GM10266 (cell line): ENCODE results near the gene C9orf43.
A peak's percentile ranks its signal among the peaks of the same experiment; 100 is the strongest.

Source experiments
- DNase-seq: peaks from one replicate; pipeline ENCODE4 v3.0.0; 2012; ENCODE audit errors: extremely low spot score
- CTCF ChIP-seq: IDR thresholded peaks from 2 replicates; pipeline ENCODE4 v1.5.1; 2012; ENCODE audit warnings: mild to moderate bottlenecking, low read depth; ENCODE audit not compliant: control insufficient read depth, insufficient read depth; ENCODE audit errors: missing control alignments

The C9orf43 gene

DNA sequence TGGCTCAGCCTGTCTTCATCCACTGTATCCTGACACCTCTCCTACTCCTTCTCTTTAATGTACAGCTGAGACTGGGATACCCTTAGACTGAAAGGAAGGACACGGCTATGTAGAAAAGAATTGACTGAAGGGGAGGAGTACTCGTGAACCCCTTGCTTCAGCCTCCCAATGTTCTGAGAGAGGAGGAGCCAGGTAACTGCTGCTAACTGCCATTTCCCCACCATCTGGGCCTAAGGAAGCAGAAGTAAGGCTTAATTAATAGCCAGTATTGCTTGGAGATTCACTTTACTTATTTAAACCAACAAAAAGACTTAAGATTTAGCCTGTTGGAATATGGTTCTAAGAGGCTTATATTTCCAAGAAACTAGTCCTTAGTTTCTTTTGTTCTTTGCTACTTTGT lies 34.2 kb downstream of the C9orf43 start:
- no peak for TF ChIP-seq CTCF
- no peak for DNase-seq

GRCh38 chr9:113446323-113446740 lies 35.8 kb downstream of the C9orf43 start:
- DNase-seq: peak; percentile 74
- TF ChIP-seq CTCF: peak; percentile 40

DNA sequence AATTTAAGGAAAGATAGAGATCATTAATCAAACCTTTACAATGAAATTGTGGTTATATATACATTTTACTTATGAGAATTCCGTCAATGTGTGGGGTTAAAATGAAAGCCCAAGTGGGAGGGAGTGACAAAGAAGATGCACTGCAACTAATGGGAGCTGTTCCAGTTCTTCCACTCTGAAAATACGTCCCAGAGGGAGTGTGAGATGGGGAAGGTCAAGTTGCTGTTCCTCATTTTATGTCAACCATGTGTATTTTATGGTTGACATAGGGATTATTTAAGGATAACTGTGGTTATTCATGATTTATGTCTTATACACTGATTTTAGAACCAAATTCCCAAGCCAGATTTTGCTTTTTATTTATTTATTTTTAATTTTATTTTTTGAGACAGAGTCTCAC lies 38.8 kb downstream of the C9orf43 start:
- no peak for DNase-seq
- TF ChIP-seq CTCF: no peak

DNA sequence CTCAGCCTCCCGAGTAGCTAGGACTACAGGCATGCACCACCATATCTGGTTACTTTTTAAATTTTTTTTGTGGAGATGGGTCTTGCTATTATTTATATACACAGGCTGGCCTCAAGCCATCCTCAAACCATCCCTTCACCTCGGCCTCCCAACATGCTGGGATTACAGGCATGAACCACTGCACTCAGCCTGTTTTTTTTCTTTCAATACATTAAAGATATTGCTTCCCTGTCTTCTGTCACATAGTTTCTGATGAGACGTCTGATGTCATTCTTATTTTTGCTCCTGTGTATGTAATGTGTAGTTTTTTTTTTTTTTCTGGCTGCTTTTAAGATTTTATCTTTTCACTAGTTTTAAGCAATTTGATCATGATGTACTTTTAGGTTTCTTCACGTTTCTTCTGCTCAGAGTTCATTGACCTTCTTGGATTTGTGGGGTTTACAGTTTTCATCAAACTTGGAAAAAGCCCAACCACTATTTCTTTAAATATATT lies 41.6 kb downstream of the C9orf43 start:
- DNase-seq: no peak
- no peak for TF ChIP-seq CTCF

DNA sequence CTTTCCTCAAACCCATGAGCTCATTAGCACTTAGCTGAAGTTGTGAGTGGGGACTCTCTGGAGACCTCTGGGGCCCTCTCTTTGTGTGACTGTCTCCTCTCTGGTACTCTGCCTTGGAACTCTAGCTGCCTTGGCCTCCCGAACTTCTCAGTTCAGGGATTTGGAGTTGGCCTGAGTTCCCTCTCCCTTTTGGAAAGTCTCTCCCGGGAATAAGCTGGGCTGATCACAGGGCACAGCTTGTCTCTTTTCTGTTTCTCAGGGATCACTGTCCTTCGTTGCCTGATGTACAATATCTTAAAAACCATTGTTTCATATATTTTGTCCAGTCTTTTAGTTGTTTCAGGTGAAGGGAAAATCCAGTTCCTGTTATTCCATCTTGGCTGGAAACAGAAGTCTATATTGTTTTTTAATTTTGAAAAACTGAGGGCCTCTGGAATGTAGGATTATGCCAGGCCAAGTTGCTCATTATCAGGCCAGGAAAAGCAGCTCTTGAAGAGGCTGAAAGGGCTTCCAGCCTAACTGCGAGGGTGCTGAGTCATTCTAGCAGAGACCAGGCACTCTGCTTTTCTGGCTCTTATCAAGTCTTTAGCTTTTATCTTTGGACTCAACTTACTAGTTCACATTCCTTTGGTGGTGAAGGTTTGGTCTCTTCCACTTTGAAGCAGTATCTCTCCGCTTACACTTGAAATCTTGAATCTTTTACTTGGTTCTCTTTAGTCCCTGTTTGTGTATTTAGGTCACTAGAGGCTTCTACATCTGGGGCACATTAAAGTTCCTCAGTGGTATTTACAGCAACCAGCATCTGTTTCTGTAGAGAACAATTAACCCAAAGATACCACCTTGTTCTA lies 44.6 kb downstream of the C9orf43 start:
- peak; percentile 26 for DNase-seq

GRCh38 chr9:113456235-113456634 lies 45.7 kb downstream of the C9orf43 start:
- DNase-seq: peak; percentile 4

More for the DNA sequence above, 44.6 kb downstream of the C9orf43 start:
- TF ChIP-seq CTCF: no peak

More at GRCh38 chr9:113456235-113456634, 45.7 kb downstream of the C9orf43 start:
- TF ChIP-seq CTCF: no peak
